Esophagus mucosa (tissue), 1 donor: ENCODE results near the gene UNC13D. TPM values are rescaled to one million over a fixed set of nuclear protein-coding genes. Genes with fewer than 3 reads are reported as not detected.
"Not testable (repeated sequence)": the region's sequence is repeated elsewhere in the genome, so short reads cannot be mapped to it uniquely, and the experiment has no call there.

Source experiments
- ATAC-seq: fragments of 200-7000 bp; cut with Tn5 transposase; one replicate; pipeline ENCODE4 v1.9.1; 2020
- total RNA-seq: library from RNA; stranded (reverse); gene quantifications from one replicate; pipeline ENCODE4 v1.2.4, GENCODE V29; 2023
- donor health status: DM: yes; HTN: yes; CAD: no.

Gene UNC13D
- total RNA-seq, 1 donor from 2014 or later: 26.0 TPM

- ATAC-seq: no peak
These were observed 30.3 kb upstream of the UNC13D start for GRCh38 chr17:75874323-75875181.

- no peak for ATAC-seq
These were observed 29.6 kb upstream of the UNC13D start for GRCh38 chr17:75873587-75874322.

GRCh38 chr17:75872434-75873351 is 28.5 kb upstream of the UNC13D start:
- ATAC-seq: peak; percentile 51

GRCh38 chr17:75870228-75870627 is 26.0 kb upstream of the UNC13D start:
- not testable (repeated sequence) for ATAC-seq

- ATAC-seq: no peak
These were observed 25.3 kb upstream of the UNC13D start for GRCh38 chr17:75869282-75870141.

- ATAC-seq: not testable (repeated sequence)
These were observed 24.6 kb upstream of the UNC13D start for GRCh38 chr17:75868730-75869281.

GRCh38 chr17:75865404-75866188 is 21.4 kb upstream of the UNC13D start:
- not testable (repeated sequence) for ATAC-seq

- not testable (repeated sequence) for ATAC-seq
These were observed 20.7 kb upstream of the UNC13D start for GRCh38 chr17:75864887-75865286.

GRCh38 chr17:75864448-75864871 is 20.3 kb upstream of the UNC13D start:
- ATAC-seq: peak; percentile 64

- no peak for ATAC-seq
These were observed 17.7 kb upstream of the UNC13D start for GRCh38 chr17:75861927-75862317.

GRCh38 chr17:75859358-75859757 is 15.2 kb upstream of the UNC13D start:
- ATAC-seq: not testable (repeated sequence)

- peak; percentile 4 for ATAC-seq
These were observed 12.0 kb upstream of the UNC13D start for GRCh38 chr17:75856062-75856756.

GRCh38 chr17:75855310-75856061 is 11.3 kb upstream of the UNC13D start, which contains the start of gene WBP2:
TSS of gene WBP2 (minus strand) at chr17:75855335. CDS start at chr17:75855297, 38 bp downstream.
- ATAC-seq: peak; percentile 98

GRCh38 chr17:75854881-75855309 is 10.7 kb upstream of the UNC13D start:
- ATAC-seq: peak; percentile 1

- ATAC-seq: no peak
These were observed 10.0 kb upstream of the UNC13D start for GRCh38 chr17:75854101-75854748.

GRCh38 chr17:75853433-75853832 is 9.2 kb upstream of the UNC13D start:
- no peak for ATAC-seq

GRCh38 chr17:75851693-75851991 is 7.4 kb upstream of the UNC13D start:
- not testable (repeated sequence) for ATAC-seq

GRCh38 chr17:75850928-75851692 is 6.9 kb upstream of the UNC13D start:
- no peak for ATAC-seq
